H9 (cell line): Measurements from ENCODE around the gene MAPKAP1. TPM values are rescaled to one million over a fixed set of nuclear protein-coding genes. Genes with fewer than 3 reads are reported as not detected.

Experiments
- DNase-seq: peaks from one replicate; pipeline ENCODE4 v3.0.0-alpha.2; 2017
- H2AFZ ChIP-seq: one replicate; pipeline ENCODE4 v1.6.1; 2013; ENCODE audit warnings: mild to moderate bottlenecking, low read length, control low read depth, moderate library complexity
- H2AK5ac ChIP-seq: 2 replicates; pipeline ENCODE4 v1.6.1; 2013; ENCODE audit warnings: low read length, control low read depth, mixed read lengths; ENCODE audit not compliant: insufficient read length
- H2BK120ac ChIP-seq: one replicate; pipeline ENCODE4 v1.6.1; 2013; ENCODE audit warnings: low read depth, mild to moderate bottlenecking, low read length, control low read depth, inconsistent platforms; ENCODE audit not compliant: poor library complexity, severe bottlenecking
- H2BK12ac ChIP-seq: 2 replicates; pipeline ENCODE4 v1.6.1; 2013; ENCODE audit warnings: low read length, control low read depth, mixed read lengths, low read depth; ENCODE audit not compliant: insufficient read length
- H2BK15ac ChIP-seq: 2 replicates; pipeline ENCODE4 v1.6.1; 2013; ENCODE audit warnings: low read depth, low read length, control low read depth
- H2BK20ac ChIP-seq: one replicate; pipeline ENCODE4 v1.6.1; 2013; ENCODE audit warnings: low read depth, mild to moderate bottlenecking, low read length, control low read depth, inconsistent platforms; ENCODE audit not compliant: poor library complexity, severe bottlenecking
- H2BK5ac ChIP-seq: 2 replicates; pipeline ENCODE4 v1.6.1; 2013; ENCODE audit warnings: low read length, control low read depth, mixed read lengths; ENCODE audit not compliant: insufficient read length
- H3K14ac ChIP-seq: 2 replicates; pipeline ENCODE4 v1.6.1; 2013; ENCODE audit warnings: low read length, control low read depth; ENCODE audit not compliant: insufficient read depth
- H3K18ac ChIP-seq: 2 replicates; pipeline ENCODE4 v1.6.1; 2013; ENCODE audit warnings: low read depth, mild to moderate bottlenecking, mixed read lengths, low read length, control low read depth; ENCODE audit not compliant: insufficient read length
- H3K23ac ChIP-seq: 2 replicates; pipeline ENCODE4 v1.6.1; 2013; ENCODE audit warnings: low read length, control low read depth, mixed read lengths, low read depth; ENCODE audit not compliant: insufficient read length
- H3K23me2 ChIP-seq: 2 replicates; pipeline ENCODE4 v1.6.1; 2013; ENCODE audit warnings: low read depth, mild to moderate bottlenecking, mixed read lengths, low read length, control low read depth; ENCODE audit not compliant: insufficient read length, poor library complexity, severe bottlenecking
- H3K27ac ChIP-seq: 2 replicates; pipeline ENCODE4 v1.5.1; 2013; ENCODE audit warnings: low read length, control low read depth, mixed read lengths, low read depth; ENCODE audit not compliant: insufficient read length
- H3K27me3 ChIP-seq: 2 replicates; pipeline ENCODE4 v1.6.1; 2013; ENCODE audit warnings: low read length, control low read depth, inconsistent platforms; ENCODE audit not compliant: insufficient read depth
- H3K4ac ChIP-seq: 2 replicates; pipeline ENCODE4 v1.6.1; 2013; ENCODE audit warnings: low read depth, mild to moderate bottlenecking, control low read depth, inconsistent platforms, low read length, moderate library complexity
- H3K4me1 ChIP-seq: 2 replicates; pipeline ENCODE4 v1.6.1; 2013; ENCODE audit warnings: low read length, control low read depth, inconsistent platforms; ENCODE audit not compliant: insufficient read depth
- H3K4me2 ChIP-seq: 2 replicates; pipeline ENCODE4 v1.6.1; 2013; ENCODE audit warnings: low read length, control low read depth, mixed read lengths; ENCODE audit not compliant: insufficient read length, insufficient read depth
- H3K56ac ChIP-seq: 2 replicates; pipeline ENCODE4 v1.6.1; 2013; ENCODE audit warnings: low read depth, mild to moderate bottlenecking, mixed read lengths, low read length, control low read depth; ENCODE audit not compliant: insufficient read length
- H3K79me1 ChIP-seq: 2 replicates; pipeline ENCODE4 v1.6.1; 2013; ENCODE audit warnings: low read depth, mild to moderate bottlenecking, moderate library complexity, low read length, control low read depth, inconsistent platforms; ENCODE audit not compliant: insufficient read depth, poor library complexity, severe bottlenecking
- H3K79me2 ChIP-seq: 2 replicates; pipeline ENCODE4 v1.6.1; 2013; ENCODE audit warnings: low read length, control low read depth, inconsistent platforms; ENCODE audit not compliant: insufficient read depth
- H3K9ac ChIP-seq: 2 replicates; pipeline ENCODE4 v1.6.1; 2013; ENCODE audit warnings: low read length, control low read depth, mixed read lengths; ENCODE audit not compliant: insufficient read length; ENCODE audit errors: extremely low read depth
- H3K9me3 ChIP-seq: one replicate; pipeline ENCODE4 v1.6.1; 2013; ENCODE audit warnings: low read depth, low read length, inconsistent platforms; ENCODE audit not compliant: control insufficient read depth
- H3T11ph ChIP-seq: one replicate; pipeline ENCODE4 v1.6.1; 2013; ENCODE audit warnings: mild to moderate bottlenecking, low read length, control low read depth, inconsistent platforms
- H4K20me1 ChIP-seq: one replicate; pipeline ENCODE4 v1.6.1; 2013; ENCODE audit not compliant: control insufficient read depth, insufficient read length, insufficient read depth
- H4K5ac ChIP-seq: 2 replicates; pipeline ENCODE4 v1.6.1; 2013; ENCODE audit warnings: low read depth, mild to moderate bottlenecking, mixed read lengths, low read length, control low read depth; ENCODE audit not compliant: insufficient read length
- H4K8ac ChIP-seq: replicated peaks from 2 replicates; pipeline ENCODE4 v1.6.1; 2013; ENCODE audit warnings: low read length, control low read depth, mixed read lengths, low read depth; ENCODE audit not compliant: insufficient read length
- H4K91ac ChIP-seq: 2 replicates; pipeline ENCODE4 v1.6.1; 2013; ENCODE audit warnings: low read depth, mild to moderate bottlenecking, moderate library complexity, mixed read lengths, low read length, control low read depth; ENCODE audit not compliant: insufficient read length
- H3K27ac Mint-ChIP-seq, 3 experiments: 2 replicates in 2 of 3; 3 replicates in 1 of 3; pipeline ENCODE4 v1.8.0; 2020 to 2021; ENCODE audit warnings: mixed read lengths in 3 of 3, mild to moderate bottlenecking in 1 of 3, moderate library complexity in 1 of 3
- H3K27me3 Mint-ChIP-seq: 2 replicates; pipeline ENCODE4 v1.8.0; 2021; ENCODE audit warnings: low read depth, mild to moderate bottlenecking, moderate library complexity, mixed read lengths
- H3K36me3 Mint-ChIP-seq, 3 experiments: 2 replicates in 2 of 3; 3 replicates in 1 of 3; pipeline ENCODE4 v1.8.0; 2020 to 2021; ENCODE audit warnings: low read depth in 3 of 3, mixed read lengths in 3 of 3; ENCODE audit not compliant: insufficient read depth in 1 of 3
- H3K4me1 Mint-ChIP-seq, 2 experiments: 2 replicates each; pipeline ENCODE4 v1.8.0; 2020; ENCODE audit warnings: mixed read lengths in 2 of 2
- H3K4me3 Mint-ChIP-seq, 2 experiments: 2 replicates in 1 of 2; 3 replicates in 1 of 2; pipeline ENCODE4 v1.8.0; 2020 to 2021; ENCODE audit warnings: mild to moderate bottlenecking in 2 of 2, mixed read lengths in 2 of 2, moderate library complexity in 1 of 2
- H3K9me3 Mint-ChIP-seq, 2 experiments: 2 replicates in 1 of 2; 3 replicates in 1 of 2; pipeline ENCODE4 v1.8.0; 2020; ENCODE audit warnings: mild to moderate bottlenecking in 2 of 2, mixed read lengths in 2 of 2, moderate library complexity in 1 of 2
- WGBS: extraction: QIAGEN DNeasy Blood & Tissue Kit; methylation state at CpG from one replicate; pipeline ENCODE4 v1.1.7; 2013; ENCODE audit warnings: missing lambda C conversion rate, low lambda C conversion rate, mixed read lengths; ENCODE audit not compliant: insufficient read length; ENCODE audit errors: extremely low coverage; 5-methylcytosine and 5-hydroxymethylcytosine counted together
- total RNA-seq: library from RNA; stranded (reverse); gene quantifications from 2 replicates; pipeline ENCODE4 v1.2.1, GENCODE V29; 2021
- TF ChIP-seq, protein P1 (sequence below): fragments of 200-600 bp; sonication (generic); conservative IDR thresholded peaks from 3 replicates; pipeline ENCODE4 v1.8.0; 2021; ENCODE audit warnings: antibody characterized with exemption, mild to moderate bottlenecking

MAPKAP1 gene
- total RNA-seq, 1 experiment from 2014 or later = 97.0 TPM

DNA sequence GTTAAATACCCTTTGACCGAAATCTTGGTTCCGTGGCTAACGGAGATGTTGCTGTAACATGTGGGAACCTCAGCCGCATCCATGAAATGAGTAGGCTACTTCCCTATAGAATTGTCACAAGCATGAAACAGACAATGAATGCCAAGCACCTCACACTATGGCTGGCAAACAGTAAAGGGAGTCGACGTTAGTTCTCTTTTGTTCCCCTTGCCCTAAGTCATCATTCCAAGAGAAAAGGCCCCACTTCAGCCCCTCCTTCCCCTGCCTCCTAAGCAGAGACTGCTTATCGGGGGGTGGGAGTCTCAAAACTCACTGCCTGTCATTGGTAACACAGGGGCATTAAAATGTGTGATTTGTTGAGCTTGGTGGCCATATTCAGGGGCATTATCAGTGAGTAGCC lies 159.6 kb downstream of the MAPKAP1 start:
- Mint-ChIP-seq H3K9me3 (no peaks in the 10 kb centered on the region), H3K27ac (peak overlapping the region in 1 of 3 experiments; percentile 9; a peak in 1 of 7 replicates), H3K4me1 (peaks cover 21 to 25% of the 10 kb centered on the region in 2 experiments), H3K36me3 (no peaks in the 10 kb centered on the region; a peak in 1 of 7 replicates), H3K27me3 (no peaks in the 10 kb centered on the region), H3K4me3 (no peak overlapping the region)
- no peaks in the 10 kb centered on the region for H3K79me1 ChIP-seq
- H3K27ac ChIP-seq = no peak overlapping the region
- no CpG with 5 or more reads among the region's 7 CpGs for WGBS
- DNase-seq = no peak
- no peak overlapping the region for H3K4ac ChIP-seq
- H4K5ac ChIP-seq = no peak overlapping the region
- H3K23me2 ChIP-seq = no peaks in the 10 kb centered on the region
- no peaks in the 10 kb centered on the region for H3K9me3 ChIP-seq
- no peak overlapping the region for H3K18ac ChIP-seq
- no peak overlapping the region for H4K8ac ChIP-seq
- H3T11ph ChIP-seq = no peak overlapping the region
- H2BK12ac ChIP-seq = no peak overlapping the region
- no peak overlapping the region for H2BK15ac ChIP-seq
- no peak overlapping the region for H2AFZ ChIP-seq
- no peak overlapping the region for H3K14ac ChIP-seq
- no peaks in the 10 kb centered on the region for H3K4me1 ChIP-seq
- no peak overlapping the region for H3K56ac ChIP-seq
- no peak overlapping the region for H3K23ac ChIP-seq
- no peak overlapping the region for H3K4me2 ChIP-seq
- H2BK20ac ChIP-seq = no peak overlapping the region
- no peaks in the 10 kb centered on the region for H4K20me1 ChIP-seq
- no peak overlapping the region for H3K9ac ChIP-seq
- H2AK5ac ChIP-seq = no peak overlapping the region
- H2BK120ac ChIP-seq = no peak overlapping the region
- H2BK5ac ChIP-seq = no peak overlapping the region
- H3K79me2 ChIP-seq = no peaks in the 10 kb centered on the region
- H4K91ac ChIP-seq = no peak overlapping the region
- H3K27me3 ChIP-seq = no peaks in the 10 kb centered on the region; the same call in 1 of the 2 replicates
- TF ChIP-seq, protein P1, sequence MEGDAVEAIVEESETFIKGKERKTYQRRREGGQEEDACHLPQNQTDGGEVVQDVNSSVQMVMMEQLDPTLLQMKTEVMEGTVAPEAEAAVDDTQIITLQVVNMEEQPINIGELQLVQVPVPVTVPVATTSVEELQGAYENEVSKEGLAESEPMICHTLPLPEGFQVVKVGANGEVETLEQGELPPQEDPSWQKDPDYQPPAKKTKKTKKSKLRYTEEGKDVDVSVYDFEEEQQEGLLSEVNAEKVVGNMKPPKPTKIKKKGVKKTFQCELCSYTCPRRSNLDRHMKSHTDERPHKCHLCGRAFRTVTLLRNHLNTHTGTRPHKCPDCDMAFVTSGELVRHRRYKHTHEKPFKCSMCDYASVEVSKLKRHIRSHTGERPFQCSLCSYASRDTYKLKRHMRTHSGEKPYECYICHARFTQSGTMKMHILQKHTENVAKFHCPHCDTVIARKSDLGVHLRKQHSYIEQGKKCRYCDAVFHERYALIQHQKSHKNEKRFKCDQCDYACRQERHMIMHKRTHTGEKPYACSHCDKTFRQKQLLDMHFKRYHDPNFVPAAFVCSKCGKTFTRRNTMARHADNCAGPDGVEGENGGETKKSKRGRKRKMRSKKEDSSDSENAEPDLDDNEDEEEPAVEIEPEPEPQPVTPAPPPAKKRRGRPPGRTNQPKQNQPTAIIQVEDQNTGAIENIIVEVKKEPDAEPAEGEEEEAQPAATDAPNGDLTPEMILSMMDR = no peak
